ENCODE results near the gene C2orf66.

DNA sequence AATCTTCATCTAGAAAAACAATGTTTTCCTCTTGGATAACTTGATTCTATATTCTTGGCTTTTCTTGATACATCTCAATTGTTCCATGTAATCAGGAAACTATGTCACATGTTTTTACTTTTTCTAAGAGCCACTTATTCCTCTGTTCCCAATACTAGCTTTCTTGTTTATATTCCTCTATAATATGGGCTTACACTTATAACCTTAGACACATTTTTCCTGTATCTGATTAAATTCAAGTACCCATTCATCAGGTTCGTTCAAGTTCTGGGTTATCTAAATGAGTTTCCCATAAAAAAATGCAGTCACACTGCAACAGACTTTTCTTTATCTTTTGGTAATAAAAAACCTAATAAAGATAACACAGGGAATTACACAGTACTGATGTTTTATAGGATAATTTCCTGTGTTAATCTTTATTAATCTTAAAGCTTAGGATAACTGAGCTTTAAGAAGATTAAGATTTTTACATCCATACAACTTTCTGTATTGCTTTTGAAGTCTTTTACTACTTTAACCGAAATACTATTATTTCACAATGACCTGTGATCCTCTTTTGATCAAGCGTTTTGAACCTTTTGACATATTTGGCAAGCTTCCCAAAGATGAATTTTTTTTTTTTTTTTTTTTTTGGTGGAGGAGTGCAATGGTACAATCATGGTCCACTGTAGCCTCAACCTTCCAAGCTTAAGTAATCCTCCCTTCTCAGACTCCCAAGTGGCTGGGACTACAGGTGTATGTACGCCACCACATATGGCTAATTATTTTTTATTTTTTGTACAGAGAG is 44.3 kb upstream of the C2orf66 start:
- TF ChIP-seq HNRNPUL1 (IDR thresholded peaks at IDR 0.05; ENCODE audit: low read depth, low read length) (no peak), EP300 (IDR thresholded peaks at IDR 0.05; ENCODE audit: low read depth in 2 of 2, low read length in 2 of 2) (no peak), EP300 (CRISPR knock-in tag; IDR thresholded peaks at IDR 0.05; ENCODE audit: borderline replicate concordance) (no peak), ZNF891 (CRISPR knock-in tag; IDR thresholded peaks at IDR 0.05) (no peak), SRF (IDR thresholded peaks at IDR 0.05; ENCODE audit: low read depth, low read length) (no peak), GTF2F1 (IDR thresholded peaks at IDR 0.05; ENCODE audit: low read length) (no peak), CTCF (CRISPR knock-in tag; IDR thresholded peaks at IDR 0.05) (no peak), HINFP (CRISPR knock-in tag; IDR thresholded peaks at IDR 0.05; ENCODE audit: low read depth) (no peak)

Measured in HepG2 (cell line).